Lower leg skin (tissue), 3 donors: ENCODE data around the gene GCNT2.

Experiments used
- CTCF ChIP-seq, 3 donors: fragments of 450-650 bp; IDR thresholded peaks; one replicate each; pipeline ENCODE4 v1.5.1; 2016; ENCODE audit warnings: antibody characterized with exemption in 3 of 3, mild to moderate bottlenecking in 3 of 3, moderate library complexity in 2 of 3
- POLR2A ChIP-seq, 2 donors: fragments of 450-650 bp; IDR thresholded peaks; one replicate each; pipeline ENCODE4 v1.6.1; 2016 to 2017; ENCODE audit warnings: antibody characterized with exemption in 2 of 2, mild to moderate bottlenecking in 1 of 2, moderate library complexity in 1 of 2

- TF ChIP-seq CTCF (IDR thresholded peaks at IDR 0.05) (no peak), POLR2A (IDR thresholded peaks at IDR 0.05) (no peak)
Measured at GRCh38 chr6:10561611-10562199, 40.6 kb downstream of the GCNT2 start.
